ENCODE results near the gene SPAG16.

GRCh38 chr2:213679894-213680293 is 395.6 kb downstream of the SPAG16 start:
- no peak for TF ChIP-seq CTCF (IDR thresholded peaks at IDR 0.05)
- TF ChIP-seq POLR2A (IDR thresholded peaks at IDR 0.05): no peak
